ENCODE results near the gene FRAT1. TPM values are rescaled to one million over a fixed set of nuclear protein-coding genes. Genes with fewer than 3 reads are reported as not detected.

Gene FRAT1
- total and polyA plus RNA-seq, 10 of the 15 experiments (the other 5 are each of a cell fraction or from before 2014, with no cell fraction given): 0.07 to 0.73 (median 0.26) TPM

GRCh38 chr10:97334370-97335175 lies 15.5 kb downstream of the FRAT1 start, which contains the start of gene FRAT2 (continued):
- TF ChIP-seq E4F1 (IDR thresholded peaks at IDR 0.05; ENCODE audit: borderline replicate concordance, partially characterized antibody) (peak; percentile 48), EGR1 (IDR thresholded peaks at IDR 0.05; ENCODE audit: borderline replicate concordance in 1 of 2, low read depth in 2 of 2, low read length in 2 of 2) (peak in 1 of 2 experiments; percentile 60; a peak in 1 of 3 replicates), POU2F2 (IDR thresholded peaks at IDR 0.05; ENCODE audit: borderline replicate concordance, low read depth, low read length) (0 out of 3 replicates have a peak, but pooled peaks have one; percentile 9), BHLHE40 (IDR thresholded peaks at IDR 0.05; ENCODE audit: borderline replicate concordance in 1 of 2, low read depth in 2 of 2, low read length in 1 of 2) (peak; percentile 96 to 99), SMAD5 (IDR thresholded peaks at IDR 0.05; ENCODE audit: low read depth) (no peak), PKNOX1 (IDR thresholded peaks at IDR 0.05) (0 out of 2 replicates have a peak, but pooled peaks have one; percentile 23), FOS (IDR thresholded peaks at IDR 0.05; ENCODE audit: borderline replicate concordance, extremely low read depth, insufficient read length) (no peak), RELA (IDR thresholded peaks at IDR 0.05; ENCODE audit: borderline replicate concordance, partially characterized antibody) (peak; percentile 88), MTA3 (IDR thresholded peaks at IDR 0.05; ENCODE audit: borderline replicate concordance, low read length) (no peak), YY1 (IDR thresholded peaks at IDR 0.05; ENCODE audit: low read depth, low read length) (0 out of 2 replicates have a peak, but pooled peaks have one; percentile 6), NRF1 (conservative IDR thresholded peaks at IDR 0.05; ENCODE audit: low read depth, low read length) (0 out of 2 replicates have a peak, but pooled peaks have one; percentile 29), SIN3A (IDR thresholded peaks at IDR 0.05; ENCODE audit: low read depth, low read length) (peak; percentile 90), SIX5 (IDR thresholded peaks at IDR 0.05; ENCODE audit: low read depth, low read length, severe bottlenecking) (peak; percentile 40), IKZF1 (conservative IDR thresholded peaks at IDR 0.05) (peak; percentile 66), NKRF (conservative IDR thresholded peaks at IDR 0.05) (peak; percentile 99)
- TF ChIP-seq, protein P1, sequence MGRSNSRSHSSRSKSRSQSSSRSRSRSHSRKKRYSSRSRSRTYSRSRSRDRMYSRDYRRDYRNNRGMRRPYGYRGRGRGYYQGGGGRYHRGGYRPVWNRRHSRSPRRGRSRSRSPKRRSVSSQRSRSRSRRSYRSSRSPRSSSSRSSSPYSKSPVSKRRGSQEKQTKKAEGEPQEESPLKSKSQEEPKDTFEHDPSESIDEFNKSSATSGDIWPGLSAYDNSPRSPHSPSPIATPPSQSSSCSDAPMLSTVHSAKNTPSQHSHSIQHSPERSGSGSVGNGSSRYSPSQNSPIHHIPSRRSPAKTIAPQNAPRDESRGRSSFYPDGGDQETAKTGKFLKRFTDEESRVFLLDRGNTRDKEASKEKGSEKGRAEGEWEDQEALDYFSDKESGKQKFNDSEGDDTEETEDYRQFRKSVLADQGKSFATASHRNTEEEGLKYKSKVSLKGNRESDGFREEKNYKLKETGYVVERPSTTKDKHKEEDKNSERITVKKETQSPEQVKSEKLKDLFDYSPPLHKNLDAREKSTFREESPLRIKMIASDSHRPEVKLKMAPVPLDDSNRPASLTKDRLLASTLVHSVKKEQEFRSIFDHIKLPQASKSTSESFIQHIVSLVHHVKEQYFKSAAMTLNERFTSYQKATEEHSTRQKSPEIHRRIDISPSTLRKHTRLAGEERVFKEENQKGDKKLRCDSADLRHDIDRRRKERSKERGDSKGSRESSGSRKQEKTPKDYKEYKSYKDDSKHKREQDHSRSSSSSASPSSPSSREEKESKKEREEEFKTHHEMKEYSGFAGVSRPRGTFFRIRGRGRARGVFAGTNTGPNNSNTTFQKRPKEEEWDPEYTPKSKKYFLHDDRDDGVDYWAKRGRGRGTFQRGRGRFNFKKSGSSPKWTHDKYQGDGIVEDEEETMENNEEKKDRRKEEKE (IDR thresholded peaks at IDR 0.05): peak; percentile 97
- TF ChIP-seq, protein P2, sequence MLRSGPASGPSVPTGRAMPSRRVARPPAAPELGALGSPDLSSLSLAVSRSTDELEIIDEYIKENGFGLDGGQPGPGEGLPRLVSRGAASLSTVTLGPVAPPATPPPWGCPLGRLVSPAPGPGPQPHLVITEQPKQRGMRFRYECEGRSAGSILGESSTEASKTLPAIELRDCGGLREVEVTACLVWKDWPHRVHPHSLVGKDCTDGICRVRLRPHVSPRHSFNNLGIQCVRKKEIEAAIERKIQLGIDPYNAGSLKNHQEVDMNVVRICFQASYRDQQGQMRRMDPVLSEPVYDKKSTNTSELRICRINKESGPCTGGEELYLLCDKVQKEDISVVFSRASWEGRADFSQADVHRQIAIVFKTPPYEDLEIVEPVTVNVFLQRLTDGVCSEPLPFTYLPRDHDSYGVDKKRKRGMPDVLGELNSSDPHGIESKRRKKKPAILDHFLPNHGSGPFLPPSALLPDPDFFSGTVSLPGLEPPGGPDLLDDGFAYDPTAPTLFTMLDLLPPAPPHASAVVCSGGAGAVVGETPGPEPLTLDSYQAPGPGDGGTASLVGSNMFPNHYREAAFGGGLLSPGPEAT (IDR thresholded peaks at IDR 0.05; ENCODE audit: low read depth): peak; percentile 50; the same call in 1 of the 2 replicates
